ENCODE measurements around the gene SHISA6. TPM values are rescaled to one million over a fixed set of nuclear protein-coding genes. Genes with fewer than 3 reads are reported as not detected.

Gene SHISA6
- polyA plus RNA-seq, 1 donor from 2014 or later, result 1.8 TPM

- H3K9ac ChIP-seq (ENCODE audit: low read length), result no peak overlapping the region
- H4K20me1 ChIP-seq (ENCODE audit: insufficient read depth), result no peaks in the 10 kb centered on the region
- no peak overlapping the region for H3K27ac ChIP-seq (ENCODE audit: low read length)
- no peaks in the 10 kb centered on the region for H3K9me2 ChIP-seq (ENCODE audit: insufficient read depth, low read length)
- no peaks in the 10 kb centered on the region for H3K79me2 ChIP-seq (replicated peaks; ENCODE audit: insufficient read depth, low read length)
- no peaks in the 10 kb centered on the region for H3K9me3 ChIP-seq (ENCODE audit: low read length)
- no peak overlapping the region for H3K4me3 ChIP-seq (ENCODE audit: low read length)
- H3K27me3 ChIP-seq (ENCODE audit: insufficient read depth, low read depth, low read length), result no peaks in the 10 kb centered on the region
- H3K4me2 ChIP-seq (ENCODE audit: low read length), result no peak overlapping the region
- H3K36me3 ChIP-seq (ENCODE audit: insufficient read depth, low read length), result no peaks in the 10 kb centered on the region
- no peak for TF ChIP-seq EZH2 (IDR thresholded peaks at IDR 0.05; ENCODE audit: borderline replicate concordance, insufficient read depth, low read length, poor library complexity, severe bottlenecking)
- H3F3A ChIP-seq (ENCODE audit: insufficient read depth, low read length, poor library complexity, severe bottlenecking), result no peaks in the 10 kb centered on the region
- no peak overlapping the region for H2AFZ ChIP-seq (ENCODE audit: low read depth, low read length)
These were observed 63.6 kb downstream of the SHISA6 start for GRCh38 chr17:11304568-11304967.

GRCh38 chr17:11305524-11305923 lies 64.5 kb downstream of the SHISA6 start:
- Histone ChIP-seq H2AFZ (ENCODE audit: low read depth, low read length) (no peak overlapping the region), H3K4me3 (ENCODE audit: low read length) (no peak overlapping the region), H4K20me1 (ENCODE audit: insufficient read depth) (no peaks in the 10 kb centered on the region), H3K27ac (ENCODE audit: low read length) (no peak overlapping the region), H3K9me2 (ENCODE audit: insufficient read depth, low read length) (no peaks in the 10 kb centered on the region), H3K79me2 (replicated peaks; ENCODE audit: insufficient read depth, low read length) (no peaks in the 10 kb centered on the region), H3K27me3 (ENCODE audit: insufficient read depth, low read depth, low read length) (no peaks in the 10 kb centered on the region), H3K36me3 (ENCODE audit: insufficient read depth, low read length) (no peaks in the 10 kb centered on the region), H3F3A (ENCODE audit: insufficient read depth, low read length, poor library complexity, severe bottlenecking) (no peaks in the 10 kb centered on the region), H3K9ac (ENCODE audit: low read length) (no peak overlapping the region), H3K9me3 (ENCODE audit: low read length) (no peaks in the 10 kb centered on the region), H3K4me2 (ENCODE audit: low read length) (no peak overlapping the region)
- no peak for TF ChIP-seq EP300 (conservative IDR thresholded peaks at IDR 0.05; ENCODE audit: poor library complexity, severe bottlenecking)
- no peak for TF ChIP-seq REST (IDR thresholded peaks at IDR 0.05; ENCODE audit: borderline replicate concordance)
- TF ChIP-seq SMC3 (conservative IDR thresholded peaks at IDR 0.05; ENCODE audit: poor library complexity), result no peak
- TF ChIP-seq MXI1 (conservative IDR thresholded peaks at IDR 0.05; ENCODE audit: poor library complexity, severe bottlenecking), result no peak
- no peak for TF ChIP-seq EZH2 (IDR thresholded peaks at IDR 0.05; ENCODE audit: borderline replicate concordance, insufficient read depth, low read length, poor library complexity, severe bottlenecking)
- no peak for TF ChIP-seq CTCF (IDR thresholded peaks at IDR 0.05; ENCODE audit: poor library complexity, severe bottlenecking)
- no peak for TF ChIP-seq RAD21 (conservative IDR thresholded peaks at IDR 0.05)
- no peak for TF ChIP-seq TAF1 (IDR thresholded peaks at IDR 0.05; ENCODE audit: low read depth)
- TF ChIP-seq POLR2AphosphoS5 (IDR thresholded peaks at IDR 0.05), result no peak

- no peak overlapping the region for H3K9ac ChIP-seq (ENCODE audit: low read length)
- H3F3A ChIP-seq (ENCODE audit: insufficient read depth, low read length, poor library complexity, severe bottlenecking), result no peaks in the 10 kb centered on the region
- H3K27ac ChIP-seq (ENCODE audit: low read length), result no peak overlapping the region
- no peaks in the 10 kb centered on the region for H3K79me2 ChIP-seq (replicated peaks; ENCODE audit: insufficient read depth, low read length)
- no peak overlapping the region for H2AFZ ChIP-seq (ENCODE audit: low read depth, low read length)
- TF ChIP-seq REST (IDR thresholded peaks at IDR 0.05; ENCODE audit: borderline replicate concordance) (no peak), EZH2 (IDR thresholded peaks at IDR 0.05; ENCODE audit: borderline replicate concordance, insufficient read depth, low read length, poor library complexity, severe bottlenecking) (no peak), EP300 (conservative IDR thresholded peaks at IDR 0.05; ENCODE audit: poor library complexity, severe bottlenecking) (no peak)
- no peak overlapping the region for H3K4me3 ChIP-seq (ENCODE audit: low read length)
- no peaks in the 10 kb centered on the region for H3K36me3 ChIP-seq (ENCODE audit: insufficient read depth, low read length)
- no peaks in the 10 kb centered on the region for H4K20me1 ChIP-seq (ENCODE audit: insufficient read depth)
- H3K9me2 ChIP-seq (ENCODE audit: insufficient read depth, low read length), result no peaks in the 10 kb centered on the region
- H3K4me2 ChIP-seq (ENCODE audit: low read length), result no peak overlapping the region
- no peaks in the 10 kb centered on the region for H3K27me3 ChIP-seq (ENCODE audit: insufficient read depth, low read depth, low read length)
- H3K9me3 ChIP-seq (ENCODE audit: low read length), result no peaks in the 10 kb centered on the region
These were observed 67.5 kb downstream of the SHISA6 start for GRCh38 chr17:11308531-11308930.
